Thyroid gland (tissue), 4 donors: Measurements from ENCODE around the gene FAM90A26. TPM values are rescaled to one million over a fixed set of nuclear protein-coding genes. Genes with fewer than 3 reads are reported as not detected.
"Not testable (repeated sequence)": the region's sequence is repeated elsewhere in the genome, so short reads cannot be mapped to it uniquely, and the experiment has no call there.

Experiments
- DNase-seq, 2 donors: peaks; one replicate each; pipeline ENCODE4 v3.0.0-alpha.2; 2019
- H3K27ac ChIP-seq, 3 donors: fragments of 200-600 bp; sonication (generic); 1 replicate in 2 of 3; 2 replicates in 1 of 3; pipeline ENCODE4 v1.5.1; 2016 to 2019; ENCODE audit warnings: mild to moderate bottlenecking in 1 of 3, moderate library complexity in 1 of 3
- H3K27me3 ChIP-seq: fragments of 200-600 bp; sonication (generic); one replicate; pipeline ENCODE4 v1.5.1; 2019
- H3K36me3 ChIP-seq, 2 donors: fragments of 200-600 bp; sonication (generic); one replicate each; pipeline ENCODE4 v1.5.1; 2016 to 2019
- H3K4me1 ChIP-seq, 2 donors: fragments of 200-600 bp; sonication (generic); one replicate each; pipeline ENCODE4 v1.5.1; 2017 to 2019
- H3K4me3 ChIP-seq, 3 donors: fragments of 200-600 bp; sonication (generic); replicated peaks in 1 of 3; 1 replicate in 2 of 3; 2 replicates in 1 of 3; pipeline ENCODE4 v1.5.1; 2016; ENCODE audit warnings: mild to moderate bottlenecking in 1 of 3
- H3K9me3 ChIP-seq: fragments of 200-600 bp; sonication (generic); one replicate; pipeline ENCODE4 v1.5.1; 2017
- WGBS, 2 donors: methylation state at CpG; one replicate each; pipeline ENCODE4 v1.1.5; 2017; 5-methylcytosine and 5-hydroxymethylcytosine counted together
- intact Hi-C: fragments of 100-400 bp; cut with DNase I; formaldehyde crosslinking; loops from one replicate; pipeline ENCODE4 v1.15.1; 2023
- total RNA-seq, 4 donors: library from RNA; depleted of rRNA; stranded (reverse); fragments of >200 nt; gene quantifications; one replicate each; pipeline ENCODE4 v1.2.3, GENCODE V29; 2016

Gene FAM90A26
- total RNA-seq, 4 donors from 2014 or later: not detected

DNA sequence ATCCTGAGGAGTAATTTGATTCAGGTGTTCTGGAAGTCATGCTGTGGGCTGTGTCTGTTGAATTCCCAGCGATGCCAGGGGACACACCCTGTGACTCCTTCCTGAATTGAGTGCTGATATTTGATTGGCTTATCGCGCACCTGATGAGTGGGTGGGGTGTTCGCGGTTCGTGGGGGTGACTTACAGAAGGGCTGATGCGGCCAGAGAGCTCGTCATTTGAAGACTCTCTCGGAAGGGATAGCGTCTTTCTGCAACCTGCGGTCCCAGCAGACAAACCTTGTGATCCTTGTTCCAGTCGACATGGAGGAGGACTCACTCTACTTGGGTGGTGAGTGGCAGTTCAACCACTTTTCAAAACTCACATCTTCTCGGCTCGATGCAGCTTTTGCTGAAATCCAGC, 54.4 kb downstream of the FAM90A26 start, which contains the start of gene USP17L13:
Gene USP17L13, plus strand, starts transcription at position 301 of the 400 bp plus-strand sequence. Its CDS starts 0 bp downstream, at position 301.
- intact Hi-C loops, H3K9me3 ChIP-seq, H3K4me3 ChIP-seq, H3K36me3 ChIP-seq, DNase-seq, H3K27ac ChIP-seq, H3K4me1 ChIP-seq, H3K27me3 ChIP-seq: not testable (repeated sequence)
- no CpG with 5 or more reads among the region's 14 CpGs for WGBS, 2 donors

Other genes starting within 250 kb of the FAM90A26 start
- gene USP17L10, start 40.2 kb downstream of the FAM90A26 start, total RNA-seq: not detected
- not detected for gene USP17L11, start 45.0 kb downstream of the FAM90A26 start, total RNA-seq
- not detected for gene USP17L12, start 49.7 kb downstream of the FAM90A26 start, total RNA-seq
- gene USP17L13, start 54.5 kb downstream of the FAM90A26 start, total RNA-seq: not detected
- gene USP17L15, start 64.0 kb downstream of the FAM90A26 start, total RNA-seq: not detected
- not detected for gene USP17L17, start 73.5 kb downstream of the FAM90A26 start, total RNA-seq
- not detected for gene USP17L18, start 78.2 kb downstream of the FAM90A26 start, total RNA-seq
- gene USP17L19, start 83.0 kb downstream of the FAM90A26 start, total RNA-seq: not detected
- not detected for gene USP17L20, start 87.7 kb downstream of the FAM90A26 start, total RNA-seq
- gene USP17L21, start 92.5 kb downstream of the FAM90A26 start, total RNA-seq: not detected
- gene USP17L22, start 97.2 kb downstream of the FAM90A26 start, total RNA-seq: not detected
- gene USP17L24, start 154.8 kb downstream of the FAM90A26 start, total RNA-seq: not detected
- not detected for gene USP17L25, start 159.5 kb downstream of the FAM90A26 start, total RNA-seq
- not detected for gene USP17L26, start 164.2 kb downstream of the FAM90A26 start, total RNA-seq
- gene USP17L5, start 169.0 kb downstream of the FAM90A26 start, total RNA-seq: not detected
- gene USP17L27, start 173.7 kb downstream of the FAM90A26 start, total RNA-seq: not detected
- gene USP17L28, start 178.5 kb downstream of the FAM90A26 start, total RNA-seq: not detected
- gene USP17L29, start 183.2 kb downstream of the FAM90A26 start, total RNA-seq: not detected
- not detected for gene USP17L30, start 192.7 kb downstream of the FAM90A26 start, total RNA-seq